HG02943 (cell line): ENCODE data around the gene EHBP1.

ENCODE experiments used
- ATAC-seq: cut with Tn5 transposase; IDR thresholded peaks from one replicate; pipeline ENCODE4 v1.9.1; 2021; ENCODE audit warnings: mild to moderate bottlenecking, low read depth, moderate library complexity; ENCODE audit not compliant: unreplicated experiment

Gene EHBP1

GRCh38 chr2:62705007-62705829 lies at the start of gene EHBP1:
Gene EHBP1, plus strand, starts transcription at chr2:62705713. Its CDS starts 1,479 bp downstream, at chr2:62707192.
- peak; percentile 95 for ATAC-seq

- ATAC-seq: peak; percentile 54
Measured at GRCh38 chr2:62657783-62658182, 47.7 kb upstream of the EHBP1 start.

GRCh38 chr2:62658891-62659290 lies 46.6 kb upstream of the EHBP1 start:
- ATAC-seq: no peak

GRCh38 chr2:62660087-62660486 lies 45.4 kb upstream of the EHBP1 start:
- ATAC-seq: peak; percentile 58

- no peak for ATAC-seq
Measured at GRCh38 chr2:62660582-62661262, 44.8 kb upstream of the EHBP1 start.

GRCh38 chr2:62661263-62661635 lies 44.3 kb upstream of the EHBP1 start:
- ATAC-seq: no peak

- ATAC-seq: no peak
Measured at GRCh38 chr2:62662131-62662530, 43.4 kb upstream of the EHBP1 start.

GRCh38 chr2:62662554-62662953 lies 43.0 kb upstream of the EHBP1 start:
- ATAC-seq: no peak

GRCh38 chr2:62663411-62663810 lies 42.1 kb upstream of the EHBP1 start:
- no peak for ATAC-seq

- ATAC-seq: no peak
Measured at GRCh38 chr2:62663920-62664795, 41.4 kb upstream of the EHBP1 start.

GRCh38 chr2:62665446-62665845 lies 40.1 kb upstream of the EHBP1 start:
- no peak for ATAC-seq

- ATAC-seq: no peak
Measured at GRCh38 chr2:62669180-62669579, 36.3 kb upstream of the EHBP1 start.

GRCh38 chr2:62672601-62673000 lies 32.9 kb upstream of the EHBP1 start:
- ATAC-seq: no peak

- ATAC-seq: no peak
Measured at GRCh38 chr2:62675062-62675461, 30.5 kb upstream of the EHBP1 start.

- no peak for ATAC-seq
Measured at GRCh38 chr2:62685256-62685655, 20.3 kb upstream of the EHBP1 start.

GRCh38 chr2:62686012-62686685 lies 19.4 kb upstream of the EHBP1 start:
- ATAC-seq: no peak

- ATAC-seq: no peak
Measured at GRCh38 chr2:62687636-62688035, 17.9 kb upstream of the EHBP1 start.

- ATAC-seq: no peak
Measured at GRCh38 chr2:62688771-62689170, 16.7 kb upstream of the EHBP1 start.

- ATAC-seq: no peak
Measured at GRCh38 chr2:62691186-62691585, 14.3 kb upstream of the EHBP1 start.

- no peak for ATAC-seq
Measured at GRCh38 chr2:62692225-62692624, 13.3 kb upstream of the EHBP1 start.
